Cardiac ventricle fibroblast (primary cell): Measurements from ENCODE around the gene SLC6A17. TPM values are rescaled to one million over a fixed set of nuclear protein-coding genes. Genes with fewer than 3 reads are reported as not detected.

ENCODE experiments used
- total RNA-seq: library from RNA; depleted of rRNA; stranded (reverse); fragments of >200 nt; gene quantifications from 2 replicates; pipeline ENCODE4 v1.2.3, GENCODE V29; 2015

SLC6A17 gene
- 0.12 and 0.15 TPM in 2 replicates for total RNA-seq

DNA sequence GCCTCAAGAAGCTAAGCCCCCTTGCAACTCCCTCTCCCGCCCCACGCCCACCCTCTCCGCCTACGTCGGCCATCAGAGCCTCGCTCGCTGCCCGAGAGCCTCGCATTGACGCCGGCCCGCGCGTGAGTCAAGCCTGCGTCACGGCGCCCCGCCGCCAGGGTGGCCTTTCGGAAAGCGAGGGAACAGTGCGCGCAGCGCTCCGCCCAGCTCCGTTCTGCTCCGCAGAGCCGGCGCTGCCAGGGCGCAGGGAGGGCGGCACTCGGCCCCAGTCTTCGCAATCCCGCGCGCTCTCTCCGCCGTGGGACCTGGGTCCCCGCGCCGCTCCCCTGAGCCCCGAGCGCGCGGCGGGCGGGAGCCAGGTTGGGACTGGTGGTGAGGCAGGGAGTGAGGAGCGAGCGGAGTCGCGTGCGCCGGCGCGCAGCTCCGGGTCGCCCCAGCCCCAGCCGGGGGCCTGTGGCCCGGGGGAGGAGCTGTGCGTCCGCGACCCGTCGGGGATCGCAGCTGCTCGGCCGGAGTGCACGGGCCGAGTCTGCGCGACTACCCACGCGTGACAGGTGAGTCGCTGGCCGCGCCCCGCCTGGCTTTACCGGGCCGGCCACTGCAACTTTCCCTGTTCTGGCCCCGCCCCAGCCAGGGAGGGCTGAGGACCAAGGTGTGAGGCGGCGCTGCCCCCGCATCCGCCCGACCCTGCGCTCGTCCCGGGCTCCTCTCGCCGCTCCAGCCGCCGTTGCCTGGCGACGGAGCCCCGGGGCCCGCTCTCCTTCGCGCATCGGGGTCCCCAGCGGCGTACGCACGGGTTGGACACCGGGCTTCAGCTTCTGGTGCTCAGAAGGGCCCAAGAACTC, at the start of gene SLC6A17:
TSS of gene SLC6A17 (plus strand) at position 165 of the 845 bp plus-strand sequence. CDS start 16,436 bp downstream, outside the sequence.

GRCh38 chr1:110112143-110112542, 38.2 kb upstream of the SLC6A17 start, which contains the start of gene UBL4B:
UBL4B (plus strand) TSS chr1:110112443; CDS start chr1:110112535, 92 bp downstream.

DNA sequence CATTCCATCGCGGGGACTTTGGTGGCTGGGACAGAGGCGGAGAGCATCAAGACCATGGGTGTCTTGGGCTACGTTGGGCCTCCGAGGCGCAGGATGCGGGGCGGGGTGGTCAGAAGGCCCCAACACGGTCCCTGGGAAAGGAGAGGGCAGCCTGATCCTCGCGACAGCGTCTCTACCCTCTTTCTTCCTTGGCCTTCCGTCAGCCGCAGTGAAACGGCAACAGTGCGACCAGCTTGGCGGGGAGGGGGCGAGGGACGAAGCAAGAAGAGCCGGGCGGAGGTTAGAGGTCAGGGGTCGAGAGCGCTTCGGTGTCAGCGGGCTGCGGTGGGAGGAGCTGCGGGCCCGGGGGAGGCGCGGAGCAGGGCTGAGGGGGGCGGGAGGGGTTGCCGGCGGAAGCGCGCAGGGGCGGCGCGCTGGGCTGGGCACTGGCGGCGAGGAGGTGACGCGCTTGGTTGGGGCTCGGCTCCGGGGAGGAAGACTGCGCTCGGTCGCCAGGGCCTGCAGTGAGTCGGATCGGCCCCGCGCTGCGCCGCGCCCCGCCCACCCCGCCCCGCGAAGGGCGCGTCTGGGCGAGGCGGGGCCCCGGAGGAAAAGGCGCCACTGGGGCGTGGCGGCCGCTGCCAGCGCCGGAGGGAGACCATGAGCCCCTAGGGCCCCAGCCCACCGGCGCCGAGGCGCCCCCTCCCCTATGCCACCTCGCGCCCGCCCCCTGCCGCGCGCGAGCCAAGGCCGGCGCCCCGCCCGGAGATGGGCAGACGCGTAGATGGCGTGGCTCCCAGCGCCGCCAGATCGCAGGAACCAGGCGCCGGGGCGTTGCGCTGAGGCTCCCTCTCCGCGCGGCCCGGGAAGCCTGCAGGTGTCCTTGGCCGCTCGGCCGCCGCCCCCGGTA, 59.7 kb downstream of the SLC6A17 start, which contains the start of gene KCNC4:
TSS of gene KCNC4 (plus strand) at position 600 of the 889 bp plus-strand sequence. CDS start 1,186 bp downstream, outside the sequence.

Other genes starting within 250 kb of the SLC6A17 start
- 261 and 268 TPM in 2 replicates for gene CSF1, start 239.6 kb upstream of the SLC6A17 start, total RNA-seq
- gene AHCYL1, start 165.7 kb upstream of the SLC6A17 start, total RNA-seq, result 58.4 and 63.2 TPM in 2 replicates
- 25.1 and 31.8 TPM in 2 replicates for gene STRIP1, start 115.9 kb upstream of the SLC6A17 start, total RNA-seq
- gene ALX3, start 79.8 kb upstream of the SLC6A17 start, total RNA-seq, result not detected in 2 replicates
- not detected in 2 replicates for gene UBL4B, start 38.1 kb upstream of the SLC6A17 start, total RNA-seq
- 4.1 and 4.6 TPM in 2 replicates for gene KCNC4, start 59.8 kb downstream of the SLC6A17 start, total RNA-seq
- gene RBM15, start 188.9 kb downstream of the SLC6A17 start, total RNA-seq, result 16.7 and 18.1 TPM in 2 replicates
- gene SLC16A4, start 240.5 kb downstream of the SLC6A17 start, total RNA-seq, result 14.4 and 16.4 TPM in 2 replicates